Right lung (tissue), 5 donors: ENCODE results near the gene TFAP2D. TPM values are rescaled to one million over a fixed set of nuclear protein-coding genes. Genes with fewer than 3 reads are reported as not detected.

Experiments used
- DNase-seq, 2 donors: peaks; one replicate each; pipeline ENCODE4 v3.0.0-alpha.2; 2013
- polyA plus RNA-seq, 5 donors: library from polyadenylated mRNA; unstranded; fragments of 120-200 nt; gene quantifications; one replicate each; pipeline versions ENCODE4 v1.2.1 to v1.2.3, GENCODE V29; 2013; ENCODE audit warnings: inconsistent platforms in 1 of 5, low replicate concordance in 1 of 5; ENCODE audit not compliant: insufficient read length in 5 of 5, insufficient read depth in 1 of 5

The TFAP2D gene
- polyA plus RNA-seq, 5 donors, result not detected

DNA sequence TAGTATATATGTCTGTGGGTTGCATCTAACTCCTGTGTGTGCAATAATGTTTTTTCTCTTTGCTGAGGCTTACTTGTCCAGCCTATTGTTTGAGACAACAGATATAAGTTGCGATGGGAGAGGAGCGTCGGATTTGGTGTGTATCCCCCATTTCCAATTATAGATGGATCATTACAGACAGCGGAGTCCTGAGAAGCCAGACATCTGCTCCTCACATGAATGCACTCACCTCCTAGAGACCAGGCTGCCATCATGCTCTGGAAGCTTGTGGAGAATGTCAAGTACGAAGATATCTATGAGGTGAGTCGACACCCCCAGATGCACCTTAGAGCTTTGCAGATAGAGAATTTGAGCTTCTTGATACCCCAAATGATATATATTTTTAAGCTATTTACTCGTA lies 105.3 kb downstream of the TFAP2D start, which contains the start of gene TFAP2B:
Gene TFAP2B (plus strand): TSS at position 199 of the 400 bp plus-strand sequence. CDS start 21 bp downstream, at position 220.
- DNase-seq, result no peak

DNA sequence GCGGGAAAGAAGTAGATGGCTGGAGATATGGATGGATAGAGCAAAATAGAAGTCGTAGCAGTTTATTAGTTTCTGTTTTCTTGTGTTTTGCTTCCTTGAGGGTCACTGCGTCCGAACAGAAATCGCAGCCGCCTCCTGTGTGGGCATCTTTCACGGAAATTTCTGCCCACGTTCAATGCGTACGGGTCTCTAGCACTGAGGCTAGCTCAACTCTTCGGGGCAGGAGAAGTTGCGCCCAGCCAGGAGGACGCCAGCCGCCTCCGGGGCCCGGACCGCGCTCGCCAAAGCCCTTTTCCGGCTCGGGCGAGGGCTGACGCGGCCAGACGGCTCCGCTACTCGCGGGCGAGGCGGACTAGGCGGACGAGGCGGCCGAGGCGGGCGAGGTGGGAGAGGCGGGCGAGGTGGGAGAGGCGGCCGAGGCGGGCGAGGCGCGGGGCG lies 106.2 kb downstream of the TFAP2D start:
- DNase-seq, result no peak

DNA sequence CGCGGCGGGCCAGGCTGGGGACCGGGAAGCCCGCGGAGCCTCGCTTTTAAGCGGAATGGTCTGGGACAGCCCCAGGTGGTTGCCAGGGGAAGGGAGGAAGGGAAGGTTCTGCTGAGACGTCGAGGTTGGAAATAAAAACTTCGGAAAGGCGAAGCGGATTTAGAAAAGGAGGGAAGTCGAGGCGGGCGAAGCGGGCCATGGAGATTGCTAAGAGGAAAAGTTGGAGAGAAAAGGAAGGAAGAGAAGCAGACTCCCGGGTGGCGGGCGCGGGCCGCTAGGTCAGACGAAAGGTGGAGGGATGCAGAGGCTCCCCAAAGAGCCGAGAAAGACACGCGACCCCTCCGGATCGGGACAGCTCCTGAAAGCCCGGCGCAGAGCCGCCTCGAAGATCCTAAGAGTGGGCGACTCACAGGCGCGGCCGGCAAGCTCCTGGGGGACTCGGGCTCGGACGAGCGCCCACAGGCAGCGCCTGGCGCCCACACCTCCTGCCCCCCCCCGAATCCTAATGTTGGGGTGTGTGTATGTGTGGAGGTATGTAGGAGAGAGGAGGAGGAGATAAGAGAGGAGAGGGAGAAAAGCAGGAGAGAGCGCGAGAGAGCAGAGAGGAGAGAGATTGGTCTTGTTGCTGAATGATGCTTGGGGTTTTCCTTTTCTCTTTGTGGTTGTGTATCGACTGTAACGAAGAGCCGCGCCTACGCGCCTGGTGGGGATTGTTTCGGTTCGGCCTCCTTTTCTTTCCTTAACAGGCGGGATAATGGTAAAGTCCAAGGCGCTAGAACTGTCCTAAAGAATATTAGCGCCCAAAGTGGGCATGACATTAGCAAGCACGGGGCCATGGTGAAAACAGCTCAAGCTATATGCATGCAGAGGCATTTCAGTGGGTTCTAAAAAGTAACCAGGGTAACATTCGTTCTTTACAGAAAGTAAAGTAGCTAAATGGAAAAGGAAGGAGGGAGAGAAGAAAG lies 106.9 kb downstream of the TFAP2D start:
- DNase-seq, result no peak

DNA sequence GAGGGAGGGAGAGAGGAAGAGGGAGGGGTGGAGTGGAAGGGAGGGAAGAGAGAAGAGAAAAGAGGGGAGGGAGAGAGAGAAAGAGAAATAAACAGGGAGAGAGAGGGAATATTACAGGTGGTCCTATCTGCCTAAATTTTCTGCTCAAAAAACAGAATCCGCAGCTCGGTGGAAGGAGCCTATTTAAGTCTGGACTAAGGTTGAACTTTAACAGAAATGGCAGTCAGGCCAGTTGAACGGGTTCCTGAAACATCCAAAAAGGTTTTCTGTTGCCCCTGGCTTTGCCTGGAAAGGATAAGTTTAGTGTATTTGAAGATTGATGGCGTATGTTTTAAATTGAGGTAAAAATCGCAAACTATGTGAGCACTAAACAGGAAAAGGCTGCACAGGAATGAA lies 107.5 kb downstream of the TFAP2D start:
- no peak for DNase-seq

DNA sequence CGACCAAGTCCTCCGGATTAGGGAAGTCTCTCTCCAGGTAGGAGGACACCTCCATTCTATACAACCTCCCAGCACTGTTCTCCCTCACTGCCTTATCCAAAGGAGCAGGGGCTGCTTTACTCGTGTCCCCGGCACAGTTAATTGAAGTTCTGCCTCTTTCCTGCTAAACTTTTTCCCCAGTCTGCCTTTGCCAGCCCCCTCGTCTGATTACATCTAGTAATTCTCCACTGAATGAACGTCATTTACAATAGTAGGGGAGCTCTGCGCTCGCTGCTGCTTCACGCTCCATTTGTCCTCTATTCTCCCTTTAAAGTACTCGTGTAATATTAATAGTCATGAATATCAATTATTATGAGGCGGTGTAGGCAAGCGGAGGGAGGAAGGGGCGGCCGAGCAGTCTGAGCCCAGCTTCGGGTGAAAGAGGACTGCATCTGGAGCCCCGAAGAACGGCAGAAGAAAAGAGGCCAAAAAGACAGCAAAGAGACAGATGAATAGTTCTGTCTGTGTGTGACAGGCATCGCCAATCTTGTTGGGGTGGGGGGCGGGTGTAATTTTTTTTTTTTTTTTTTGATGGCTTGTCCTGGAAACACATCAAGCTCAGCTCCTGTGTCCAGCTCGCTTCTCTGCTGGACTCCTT lies 108.2 kb downstream of the TFAP2D start:
- DNase-seq, result no peak

DNA sequence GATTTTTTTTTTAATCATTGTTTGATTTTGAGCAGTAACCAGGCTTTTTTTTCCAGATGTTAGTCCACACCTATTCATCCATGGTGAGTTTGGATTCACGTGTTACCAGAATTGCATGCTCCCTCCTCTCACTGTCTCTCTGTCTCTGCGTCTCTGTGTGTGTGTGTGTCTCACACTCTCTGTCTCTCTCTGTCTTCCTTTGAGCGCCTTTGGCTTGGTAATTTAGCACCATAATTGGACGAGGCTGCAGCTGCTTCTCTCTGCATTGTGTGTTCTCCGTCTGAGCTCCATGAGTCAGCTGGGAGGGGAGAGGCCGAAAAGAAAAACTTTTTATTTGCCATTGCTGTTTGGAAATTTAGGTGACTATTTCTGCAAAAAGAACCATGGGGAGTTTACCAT lies 108.8 kb downstream of the TFAP2D start:
- DNase-seq, result no peak

Other genes with a start within 250 kb of the TFAP2D start
- gene TFAP2B, start 105.3 kb downstream of the TFAP2D start, polyA plus RNA-seq, result under 1 TPM in 2 of 5 donors, not detected in 3; 0.04 TPM